ENCODE measurements around the gene ROR1. TPM values are rescaled to one million over a fixed set of nuclear protein-coding genes. Genes with fewer than 3 reads are reported as not detected.

Gene ROR1
- total and polyA plus RNA-seq, 2 donors (not counting 1 experiment from before 2014, with no cell fraction given) = 0.46 to 16.0 TPM

- no peaks in the 10 kb centered on the region for H3K4me1 Mint-ChIP-seq
- Histone ChIP-seq H3K27ac (ENCODE audit: low read length in 2 of 2) (no peak overlapping the region), H3K36me3 (replicated peaks in 1 of 2; ENCODE audit: control extremely low read depth in 1 of 2, control insufficient read depth in 1 of 2, extremely low read depth in 1 of 2, insufficient read depth in 2 of 2, low read length in 1 of 2) (no peaks in the 10 kb centered on the region), H2AFZ (ENCODE audit: insufficient read depth, low read depth, low read length, poor library complexity, severe bottlenecking) (no peak overlapping the region), H3K9me3 (ENCODE audit: control extremely low read depth in 1 of 3, control insufficient read depth in 2 of 3, insufficient read depth in 1 of 3, low read length in 2 of 3) (no peaks in the 10 kb centered on the region), H3K4me2 (replicated peaks; ENCODE audit: low read depth, low read length, poor library complexity, severe bottlenecking) (no peak overlapping the region), H4K20me1 (ENCODE audit: control insufficient read depth, insufficient read depth, low read length, poor library complexity, severe bottlenecking) (no peaks in the 10 kb centered on the region), H3K4me1 (ENCODE audit: control insufficient read depth in 2 of 2, insufficient read depth in 2 of 2, low read length in 2 of 2) (no peaks in the 10 kb centered on the region), H3K27me3 (replicated peaks in 1 of 4; ENCODE audit: control extremely low read depth in 1 of 4, control insufficient read depth in 3 of 4, insufficient read depth in 4 of 4, low read length in 3 of 4) (peaks cover 0 to 7% (median 3%) of the 10 kb centered on the region in 4 experiments), H3K4me3 (ENCODE audit: control extremely low read depth in 1 of 5, extremely low read depth in 1 of 5, insufficient read depth in 1 of 5, low read depth in 2 of 5, low read length in 4 of 5) (no peak overlapping the region), H3K9ac (ENCODE audit: low read length) (no peak overlapping the region), H3K79me2 (ENCODE audit: control insufficient read depth, insufficient read depth, low read length) (no peaks in the 10 kb centered on the region)
- DNase-seq (no peak), ATAC-seq (ENCODE audit: low read depth) (no peak)
- no peak overlapping the region for H3K27ac Mint-ChIP-seq
- TF ChIP-seq CTCF (IDR thresholded peaks at IDR 0.05) = no peak
- TF ChIP-seq EZH2 (IDR thresholded peaks at IDR 0.05; ENCODE audit: borderline replicate concordance, insufficient read depth, low read depth, low read length, poor library complexity, severe bottlenecking) = no peak
- H3K4me3 Mint-ChIP-seq = no peak overlapping the region
- ChIA-PET CTCF (no interaction called here), POLR2A (no interaction called here)
- H3K27me3 Mint-ChIP-seq = peaks cover 3% of the 10 kb centered on the region
- 67% methylated on average over 1 of the region's 1 CpG for WGBS (ENCODE audit: insufficient coverage)
- H3K9me3 Mint-ChIP-seq (ENCODE audit: insufficient read depth) = no peaks in the 10 kb centered on the region
- intact Hi-C loops (cut with micrococcal nuclease) = no loop called here
Observed at GRCh38 chr1:63752176-63752575, 21.6 kb upstream of the ROR1 start.

GRCh38 chr1:63753591-63753990 lies 20.2 kb upstream of the ROR1 start:
- Mint-ChIP-seq H3K9me3 (ENCODE audit: insufficient read depth) (no peaks in the 10 kb centered on the region), H3K27me3 (peaks cover 6% of the 10 kb centered on the region), H3K4me3 (no peak overlapping the region), H3K27ac (no peak overlapping the region), H3K4me1 (no peaks in the 10 kb centered on the region)
- Histone ChIP-seq H3K9ac (ENCODE audit: low read length) (no peak overlapping the region), H3K36me3 (replicated peaks in 1 of 2; ENCODE audit: control extremely low read depth in 1 of 2, control insufficient read depth in 1 of 2, extremely low read depth in 1 of 2, insufficient read depth in 2 of 2, low read length in 1 of 2) (no peaks in the 10 kb centered on the region), H3K27me3 (replicated peaks in 1 of 4; ENCODE audit: control extremely low read depth in 1 of 4, control insufficient read depth in 3 of 4, insufficient read depth in 4 of 4, low read length in 3 of 4) (peaks cover 0 to 7% (median 3%) of the 10 kb centered on the region in 4 experiments), H3K4me2 (replicated peaks; ENCODE audit: low read depth, low read length, poor library complexity, severe bottlenecking) (no peak overlapping the region), H3K27ac (ENCODE audit: low read length in 2 of 2) (no peak overlapping the region), H3K9me3 (ENCODE audit: control extremely low read depth in 1 of 3, control insufficient read depth in 2 of 3, insufficient read depth in 1 of 3, low read length in 2 of 3) (no peaks in the 10 kb centered on the region), H2AFZ (ENCODE audit: insufficient read depth, low read depth, low read length, poor library complexity, severe bottlenecking) (no peak overlapping the region), H4K20me1 (ENCODE audit: control insufficient read depth, insufficient read depth, low read length, poor library complexity, severe bottlenecking) (no peaks in the 10 kb centered on the region), H3K4me1 (ENCODE audit: control insufficient read depth in 2 of 2, insufficient read depth in 2 of 2, low read length in 2 of 2) (no peaks in the 10 kb centered on the region), H3K79me2 (ENCODE audit: control insufficient read depth, insufficient read depth, low read length) (no peaks in the 10 kb centered on the region), H3K4me3 (ENCODE audit: control extremely low read depth in 1 of 5, extremely low read depth in 1 of 5, insufficient read depth in 1 of 5, low read depth in 2 of 5, low read length in 4 of 5) (no peak overlapping the region)
- no peak for DNase-seq
- POLR2A ChIA-PET = no interaction called here
- WGBS (ENCODE audit: insufficient coverage) = 95% methylated on average over 3 of the region's 6 CpGs
- TF ChIP-seq EZH2 (IDR thresholded peaks at IDR 0.05; ENCODE audit: borderline replicate concordance, insufficient read depth, low read depth, low read length, poor library complexity, severe bottlenecking) (no peak), CTCF (IDR thresholded peaks at IDR 0.05) (no peak)
- intact Hi-C loops (cut with micrococcal nuclease) = no loop called here
- no peak for ATAC-seq (ENCODE audit: low read depth)
- CTCF ChIA-PET = no interaction called here
